NB4 (cell line): Measurements from ENCODE around the gene TMEM217.
"Not testable (repeated sequence)": the region's sequence is repeated elsewhere in the genome, so short reads cannot be mapped to it uniquely, and the experiment has no call there.

ENCODE experiments used
- DNase-seq: peaks from one replicate; pipeline ENCODE4 v3.0.0; 2010; ENCODE audit warnings: low read depth
- H3K4me3 ChIP-seq: one replicate; pipeline ENCODE4 v1.5.1; 2011; ENCODE audit warnings: mild to moderate bottlenecking, low read depth, low read length, moderate library complexity
- MYC ChIP-seq: IDR thresholded peaks from 2 replicates; pipeline ENCODE4 v1.6.1; 2011; ENCODE audit warnings: low read depth, low read length
- POLR2A ChIP-seq: IDR thresholded peaks from 2 replicates; pipeline ENCODE4 v1.6.1; 2011; ENCODE audit warnings: mild to moderate bottlenecking; ENCODE audit not compliant: insufficient read length; ENCODE audit errors: extremely low read depth
- TF ChIP-seq, protein P1 (sequence below): IDR thresholded peaks from one replicate; pipeline ENCODE4 v1.5.1; 2012; ENCODE audit warnings: low read depth, low read length
- TF ChIP-seq, protein P2 (sequence below): IDR thresholded peaks from 2 replicates; pipeline ENCODE4 v1.6.1; 2011; ENCODE audit warnings: low read depth, low read length

TMEM217 gene

GRCh38 chr6:37204014-37204751 lies 53.8 kb downstream of the TMEM217 start:
- no peak for DNase-seq
- TF ChIP-seq, protein P1, sequence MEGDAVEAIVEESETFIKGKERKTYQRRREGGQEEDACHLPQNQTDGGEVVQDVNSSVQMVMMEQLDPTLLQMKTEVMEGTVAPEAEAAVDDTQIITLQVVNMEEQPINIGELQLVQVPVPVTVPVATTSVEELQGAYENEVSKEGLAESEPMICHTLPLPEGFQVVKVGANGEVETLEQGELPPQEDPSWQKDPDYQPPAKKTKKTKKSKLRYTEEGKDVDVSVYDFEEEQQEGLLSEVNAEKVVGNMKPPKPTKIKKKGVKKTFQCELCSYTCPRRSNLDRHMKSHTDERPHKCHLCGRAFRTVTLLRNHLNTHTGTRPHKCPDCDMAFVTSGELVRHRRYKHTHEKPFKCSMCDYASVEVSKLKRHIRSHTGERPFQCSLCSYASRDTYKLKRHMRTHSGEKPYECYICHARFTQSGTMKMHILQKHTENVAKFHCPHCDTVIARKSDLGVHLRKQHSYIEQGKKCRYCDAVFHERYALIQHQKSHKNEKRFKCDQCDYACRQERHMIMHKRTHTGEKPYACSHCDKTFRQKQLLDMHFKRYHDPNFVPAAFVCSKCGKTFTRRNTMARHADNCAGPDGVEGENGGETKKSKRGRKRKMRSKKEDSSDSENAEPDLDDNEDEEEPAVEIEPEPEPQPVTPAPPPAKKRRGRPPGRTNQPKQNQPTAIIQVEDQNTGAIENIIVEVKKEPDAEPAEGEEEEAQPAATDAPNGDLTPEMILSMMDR: no peak
- no peak overlapping the region for H3K4me3 ChIP-seq

DNA sequence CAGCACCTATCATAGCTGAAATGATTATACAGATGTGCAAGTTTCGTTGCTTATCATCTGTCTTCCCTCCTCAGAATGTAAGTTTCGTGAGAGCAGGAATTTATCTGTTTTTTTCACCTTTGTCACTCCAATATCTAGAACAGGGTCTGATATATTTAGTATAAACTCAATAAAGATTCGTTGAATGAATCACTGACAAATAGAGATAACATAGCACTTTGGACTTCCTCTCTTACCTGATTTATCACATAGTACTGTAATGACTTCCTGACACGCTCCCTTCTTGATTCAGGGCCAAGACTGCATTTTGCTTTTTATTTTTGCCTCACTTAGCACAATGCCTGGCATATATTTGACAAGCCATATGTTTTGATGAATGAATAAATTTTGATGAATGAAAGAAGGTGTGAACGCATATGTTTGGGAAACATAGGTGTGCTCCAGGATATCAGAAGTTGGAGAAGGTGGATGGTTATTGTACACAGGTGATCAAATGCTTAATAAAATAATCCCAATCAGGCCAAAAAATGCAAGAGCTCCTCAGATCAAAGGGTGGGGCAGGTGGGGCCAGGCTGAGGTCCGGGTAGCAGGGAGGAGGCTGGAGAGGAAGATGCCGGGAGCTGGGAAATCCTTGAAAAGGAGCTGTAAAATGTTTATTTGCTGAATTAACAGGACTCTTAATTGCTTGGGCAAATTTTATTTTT lies 55.0 kb downstream of the TMEM217 start:
- H3K4me3 ChIP-seq: no peak overlapping the region
- TF ChIP-seq, protein P1: no peak
- TF ChIP-seq POLR2A: no peak
- TF ChIP-seq MYC: no peak
- TF ChIP-seq, protein P2, sequence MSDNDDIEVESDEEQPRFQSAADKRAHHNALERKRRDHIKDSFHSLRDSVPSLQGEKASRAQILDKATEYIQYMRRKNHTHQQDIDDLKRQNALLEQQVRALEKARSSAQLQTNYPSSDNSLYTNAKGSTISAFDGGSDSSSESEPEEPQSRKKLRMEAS: no peak
- no peak for DNase-seq

DNA sequence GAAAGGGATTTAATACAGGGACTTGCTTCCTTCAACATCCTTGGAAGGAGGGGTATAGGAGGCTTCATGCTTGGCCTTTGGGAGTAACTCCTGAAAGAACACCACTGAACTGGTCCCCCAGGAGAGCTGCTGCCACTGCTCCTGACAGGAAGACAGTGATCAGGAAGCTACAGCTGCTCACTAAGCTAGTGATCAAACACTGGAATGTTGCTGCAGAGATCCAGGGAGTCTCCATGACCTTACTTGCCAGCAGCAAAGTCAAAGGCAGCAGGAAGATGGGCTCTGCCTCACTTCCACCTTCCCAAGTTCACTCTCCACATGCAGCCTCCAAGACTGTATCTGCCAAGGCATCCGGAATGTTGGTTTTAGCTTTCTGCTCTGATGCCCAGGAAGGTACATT lies 56.2 kb downstream of the TMEM217 start:
- H3K4me3 ChIP-seq: no peak overlapping the region
- no peak for DNase-seq
- TF ChIP-seq, protein P1: no peak

GRCh38 chr6:37200085-37200484 lies 57.9 kb downstream of the TMEM217 start:
- no peak for DNase-seq
- H3K4me3 ChIP-seq: no peak overlapping the region
- TF ChIP-seq, protein P1: no peak
- TF ChIP-seq, protein P2: no peak
- TF ChIP-seq MYC (no peak), POLR2A (no peak)

- DNase-seq, H3K4me3 ChIP-seq: not testable (repeated sequence)
Observed at GRCh38 chr6:37196451-37196850, 61.5 kb downstream of the TMEM217 start.

DNA sequence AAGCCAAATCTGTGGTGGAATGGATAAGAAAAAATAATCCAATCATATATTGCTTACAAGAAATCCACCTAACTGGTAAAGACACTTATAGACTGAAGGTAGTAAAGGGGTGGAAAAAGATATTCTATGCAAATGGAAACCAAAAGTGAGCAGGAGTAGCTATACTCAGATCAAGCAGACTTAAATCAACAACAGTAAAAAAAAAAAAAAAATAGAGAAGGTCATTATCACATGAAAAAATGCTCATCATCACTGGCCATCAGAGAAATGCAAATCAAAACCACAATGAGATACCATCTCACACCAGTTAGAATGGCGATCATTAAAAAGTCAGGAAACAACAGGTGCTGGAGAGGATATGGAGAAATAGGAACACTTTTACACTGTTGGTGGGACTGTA lies 63.1 kb downstream of the TMEM217 start:
- not testable (repeated sequence) for DNase-seq, H3K4me3 ChIP-seq

GRCh38 chr6:37192666-37193065 lies 65.3 kb downstream of the TMEM217 start:
- TF ChIP-seq POLR2A (no peak), MYC (no peak)
- no peak for DNase-seq
- no peak overlapping the region for H3K4me3 ChIP-seq

GRCh38 chr6:37190159-37190535 lies 67.8 kb downstream of the TMEM217 start:
- no peak for DNase-seq
- H3K4me3 ChIP-seq: no peak overlapping the region
- TF ChIP-seq POLR2A: no peak
- TF ChIP-seq, protein P2: no peak
- TF ChIP-seq, protein P1: no peak
- TF ChIP-seq MYC: no peak
